ENCODE results near the gene ZBTB20.

Gene ZBTB20

GRCh38 chr3:114624571-114625181 lies 522.4 kb downstream of the ZBTB20 start:
- peak; percentile 98 for DNase-seq (ENCODE audit: low read depth)

- peak; percentile 84 for DNase-seq (ENCODE audit: low read depth)
Observed at GRCh38 chr3:114624047-114624445, 523.0 kb downstream of the ZBTB20 start.

- DNase-seq (ENCODE audit: low read depth), result peak; percentile 19
Observed at GRCh38 chr3:114623420-114624046, 523.6 kb downstream of the ZBTB20 start.

GRCh38 chr3:114622001-114622400 lies 525.1 kb downstream of the ZBTB20 start:
- no peak for DNase-seq (ENCODE audit: low read depth)

- DNase-seq (ENCODE audit: low read depth), result no peak
Observed at GRCh38 chr3:114619771-114620170, 527.3 kb downstream of the ZBTB20 start.

- no peak for DNase-seq (ENCODE audit: low read depth)
Observed at GRCh38 chr3:114615523-114616085, 531.5 kb downstream of the ZBTB20 start.

GRCh38 chr3:114609973-114610630 lies 537.0 kb downstream of the ZBTB20 start:
- no peak for DNase-seq (ENCODE audit: low read depth)

GRCh38 chr3:114608293-114608692 lies 538.8 kb downstream of the ZBTB20 start:
- DNase-seq (ENCODE audit: low read depth), result peak; percentile 70

- no peak for DNase-seq (ENCODE audit: low read depth)
Observed at GRCh38 chr3:114606336-114606735, 540.8 kb downstream of the ZBTB20 start.

- no peak for DNase-seq (ENCODE audit: low read depth)
Observed at GRCh38 chr3:114600571-114600970, 546.5 kb downstream of the ZBTB20 start.

- DNase-seq (ENCODE audit: low read depth), result no peak
Observed at GRCh38 chr3:114597871-114598270, 549.2 kb downstream of the ZBTB20 start.

- DNase-seq (ENCODE audit: low read depth), result no peak
Observed at GRCh38 chr3:114597012-114597411, 550.1 kb downstream of the ZBTB20 start.

GRCh38 chr3:114596147-114596546 lies 550.9 kb downstream of the ZBTB20 start:
- no peak for DNase-seq (ENCODE audit: low read depth)

GRCh38 chr3:114595522-114596028 lies 551.5 kb downstream of the ZBTB20 start:
- DNase-seq (ENCODE audit: low read depth), result no peak

- DNase-seq (ENCODE audit: low read depth), result no peak
Observed at GRCh38 chr3:114590309-114591047, 556.6 kb downstream of the ZBTB20 start.

- DNase-seq (ENCODE audit: low read depth), result no peak
Observed at GRCh38 chr3:114587986-114588385, 559.1 kb downstream of the ZBTB20 start.

- DNase-seq (ENCODE audit: low read depth), result no peak
Observed at GRCh38 chr3:114586119-114586518, 561.0 kb downstream of the ZBTB20 start.

- no peak for DNase-seq (ENCODE audit: low read depth)
Observed at GRCh38 chr3:114585687-114586086, 561.4 kb downstream of the ZBTB20 start.

GRCh38 chr3:114584734-114585371 lies 562.2 kb downstream of the ZBTB20 start:
- DNase-seq (ENCODE audit: low read depth), result peak; percentile 17

GRCh38 chr3:114582929-114583328 lies 564.2 kb downstream of the ZBTB20 start:
- DNase-seq (ENCODE audit: low read depth), result no peak

- DNase-seq (ENCODE audit: low read depth), result no peak
Observed at GRCh38 chr3:114572364-114573062, 574.6 kb downstream of the ZBTB20 start.

Measured in fibroblast of gingiva (primary cell).